Heart left ventricle (tissue), 13 donors: Measurements from ENCODE around the gene ASF1B.

Experiments used
- CTCF ChIP-seq, 12 donors: fragments of 200-600 bp; sonication (generic) in 4 of 12; IDR thresholded peaks; one replicate each; pipeline versions ENCODE4 v1.5.0 to v1.8.0; 2018 to 2022; ENCODE audit warnings: antibody characterized with exemption in 12 of 12, mild to moderate bottlenecking in 5 of 12
- POLR2A ChIP-seq, 2 donors: fragments of 450-650 bp; IDR thresholded peaks; one replicate each; pipeline ENCODE4 v1.6.1; 2017; ENCODE audit warnings: antibody characterized with exemption in 2 of 2, mild to moderate bottlenecking in 2 of 2, moderate library complexity in 2 of 2
- donor health status: ischemic (EF 13 %, LVEDD 7.1; RV severe dilation, severe dysfunction).
- donor health status: DM: no; HTN: yes; CAD: no.
- donor health status: DM: no; HTN: no; CAD: no.
- donor health status: ischemic (EF 25% LVEDD 6.9; RV normal size, moderate dysfunction).
- donor health status: ischemic (EF 25% LVEDD 5.7; RV mildly dilated, moderate dysfunction).
- donor health status: ischemic (EF 35%, LVEDD 5.7; RV mildly dilated, moderate dysfunction).
- donor health status: nonischemic (EF 11% LVEDD 7.7; RV severe dilation, severe dysfunction).
- donor health status: DM: yes; HTN: yes; CAD: no.
- donor health status: PGD.
- donor health status: ischemic (EF 29% LVEDD 5.4; RV normal size, mild dysfunction).
- donor health status: nonischemic (EF 23%, LVEDD 6.1; RV moderate dilation, normal function).

GRCh38 chr19:14127176-14127575 lies 9.2 kb downstream of the ASF1B start:
- TF ChIP-seq CTCF (IDR thresholded peaks at IDR 0.05) (no peak), POLR2A (IDR thresholded peaks at IDR 0.05) (no peak)
